GM19043 (cell line): Measurements from ENCODE around the gene CNPY3.
"Not testable (repeated sequence)": the region's sequence is repeated elsewhere in the genome, so short reads cannot be mapped to it uniquely, and the experiment has no call there.

Experiments used
- ATAC-seq: cut with Tn5 transposase; IDR thresholded peaks from one replicate; pipeline ENCODE4 v1.9.1; 2021; ENCODE audit warnings: low read depth; ENCODE audit not compliant: unreplicated experiment

CNPY3 gene

DNA sequence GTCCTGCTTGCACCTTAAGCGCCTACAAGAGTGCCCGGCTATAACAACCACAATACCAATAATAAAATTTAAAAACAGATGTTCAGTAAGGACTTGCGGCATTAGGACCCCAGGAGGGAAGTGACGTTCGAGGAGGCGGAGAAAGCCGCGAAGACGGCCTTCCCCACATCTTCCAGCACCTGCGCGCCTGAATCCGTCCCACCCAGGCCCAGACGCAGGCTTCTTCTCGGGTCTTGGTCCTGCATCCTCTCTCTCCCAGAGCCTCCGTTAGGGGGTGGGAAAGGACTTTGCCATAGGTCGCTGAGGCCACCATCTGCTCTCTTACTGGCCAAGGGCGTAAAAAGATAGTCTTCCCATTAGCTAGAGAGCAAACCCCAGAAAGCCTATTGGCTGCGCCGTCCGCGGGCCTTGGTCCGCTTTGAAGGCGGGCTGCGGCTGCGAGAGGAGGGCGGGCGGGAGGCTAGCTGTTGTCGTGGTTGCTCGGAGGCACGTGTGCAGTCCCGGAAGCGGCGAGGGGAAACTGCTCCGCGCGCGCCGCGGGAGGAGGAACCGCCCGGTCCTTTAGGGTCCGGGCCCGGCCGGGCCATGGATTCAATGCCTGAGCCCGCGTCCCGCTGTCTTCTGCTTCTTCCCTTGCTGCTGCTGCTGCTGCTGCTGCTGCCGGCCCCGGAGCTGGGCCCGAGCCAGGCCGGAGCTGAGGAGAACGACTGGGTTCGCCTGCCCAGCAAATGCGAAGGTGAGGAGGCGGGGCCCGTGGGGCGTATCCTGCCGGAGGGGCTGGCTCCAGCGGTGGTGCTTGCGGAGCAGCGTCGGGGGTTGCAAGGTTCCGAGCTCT is at the start of gene CNPY3:
CNPY3 (plus strand) TSS at position 495 of the 835 bp plus-strand sequence; CDS start at position 586, 91 bp downstream.
- ATAC-seq, result peak; percentile 66

DNA sequence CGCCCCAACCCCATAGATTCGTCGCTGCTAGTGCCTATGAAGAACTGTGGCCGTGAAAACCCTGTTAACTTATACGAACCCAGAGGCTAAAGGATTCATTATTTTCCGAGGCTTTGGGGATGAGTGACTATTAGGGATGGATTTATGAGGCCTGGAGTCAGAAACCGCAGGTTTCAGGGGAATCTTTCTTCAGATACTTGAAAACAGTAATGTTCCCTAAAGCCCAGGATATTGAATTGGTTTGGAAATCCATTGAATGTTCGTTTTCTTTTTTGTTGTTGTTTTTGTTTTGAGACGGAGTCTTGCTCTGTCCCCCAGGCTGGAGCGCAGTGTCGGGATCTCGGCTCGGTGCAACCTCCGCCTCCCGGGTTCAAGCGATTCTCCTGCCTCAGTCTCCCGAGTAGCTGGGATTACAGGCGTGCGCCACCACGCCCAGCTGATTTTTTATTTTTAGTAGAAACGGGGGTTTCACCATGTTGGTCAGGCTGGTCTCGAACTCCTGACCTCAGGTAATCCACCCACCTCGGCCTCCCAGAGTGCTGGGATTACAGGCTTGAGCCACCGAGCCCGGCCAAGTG is 49.0 kb upstream of the CNPY3 start:
- not testable (repeated sequence) for ATAC-seq

- not testable (repeated sequence) for ATAC-seq
These were observed 48.4 kb upstream of the CNPY3 start for GRCh38 chr6:42880871-42881270.

- ATAC-seq, result no peak
These were observed 43.6 kb upstream of the CNPY3 start for GRCh38 chr6:42885702-42886101.

DNA sequence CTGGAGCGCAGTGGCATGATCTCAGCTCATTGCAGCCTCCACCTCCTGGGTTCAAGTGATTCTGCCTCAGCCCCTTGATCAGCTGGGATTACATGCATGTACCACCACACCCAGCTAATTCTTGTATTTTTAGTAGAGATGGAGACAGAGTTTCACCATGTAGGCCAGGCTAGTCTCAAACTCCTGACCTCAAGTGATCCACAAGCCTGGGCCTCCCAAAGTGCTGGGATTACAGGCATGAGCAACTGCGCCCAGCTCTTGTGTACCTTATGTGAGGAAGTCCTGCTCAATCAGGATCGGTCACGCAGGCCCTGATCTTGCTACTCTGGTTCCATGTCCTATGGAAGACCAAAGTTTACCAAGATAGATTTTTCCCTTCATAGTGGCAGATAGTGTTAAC is 41.1 kb upstream of the CNPY3 start:
- ATAC-seq, result not testable (repeated sequence)

- no peak for ATAC-seq
These were observed 39.5 kb upstream of the CNPY3 start for GRCh38 chr6:42889815-42890214.

GRCh38 chr6:42890311-42891198 is 38.7 kb upstream of the CNPY3 start:
- peak; percentile 84 for ATAC-seq

- ATAC-seq, result no peak
These were observed 38.0 kb upstream of the CNPY3 start for GRCh38 chr6:42891199-42891722.

DNA sequence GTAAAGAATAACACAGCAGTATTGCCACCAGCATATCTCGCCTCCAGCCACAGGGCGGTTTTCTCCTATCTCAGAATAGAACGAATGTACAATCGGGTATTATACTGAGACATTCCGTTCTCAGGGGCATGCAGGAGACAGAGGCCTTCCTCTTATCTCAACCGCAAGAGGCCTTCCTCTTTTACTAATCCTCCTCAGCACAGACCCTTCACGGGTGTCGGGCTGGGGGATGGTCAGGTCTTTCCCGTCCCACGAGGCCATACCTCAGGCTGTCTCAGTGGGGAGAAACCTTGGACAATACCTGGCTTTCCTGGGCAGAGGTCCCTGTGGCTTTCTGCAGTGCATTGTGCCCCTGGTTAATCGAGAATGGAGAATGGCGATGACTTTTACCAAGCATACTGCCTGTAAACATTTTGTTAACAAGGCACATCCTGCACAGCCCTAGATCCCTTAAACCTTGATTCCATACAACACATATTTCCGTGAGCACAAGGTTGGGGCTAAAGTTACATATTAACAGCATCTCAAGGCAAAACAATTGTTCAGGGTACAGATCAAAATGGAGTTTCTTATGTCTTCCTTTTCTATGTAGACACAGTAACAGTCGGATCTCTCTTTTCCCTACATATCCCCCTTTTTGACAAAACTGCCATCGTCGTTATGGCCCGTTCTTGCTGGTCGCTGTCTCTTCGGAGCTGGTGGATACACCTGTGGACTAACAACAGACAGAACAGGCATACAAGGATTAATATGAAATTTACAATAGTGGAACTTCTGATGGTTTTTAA is 35.0 kb upstream of the CNPY3 start:
- not testable (repeated sequence) for ATAC-seq

DNA sequence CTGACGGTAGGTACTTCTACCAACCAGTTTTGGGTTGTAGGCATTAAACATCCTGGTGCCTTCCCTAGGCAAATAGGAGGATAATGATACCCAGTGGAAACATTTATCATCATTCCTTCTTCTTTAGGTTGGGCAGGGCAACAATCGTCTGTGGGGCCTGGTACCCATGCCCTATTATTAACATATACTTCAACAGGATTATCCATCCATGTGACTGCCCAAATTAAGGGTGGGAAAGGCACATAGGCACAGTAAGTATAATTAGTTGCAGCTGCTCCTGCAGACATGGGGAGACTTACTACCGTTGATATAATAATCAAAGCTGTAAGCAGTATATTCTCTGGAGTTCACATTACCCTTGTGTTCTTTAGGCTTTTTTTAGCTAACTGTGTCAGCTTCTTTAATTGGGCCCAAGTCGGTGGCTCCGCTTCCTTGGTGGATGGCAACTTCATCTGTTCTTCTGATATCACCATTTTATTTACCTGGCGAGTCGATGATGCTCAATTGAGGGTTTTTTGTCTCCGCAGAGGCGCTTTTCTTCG is 33.0 kb upstream of the CNPY3 start:
- no peak for ATAC-seq

- ATAC-seq, result no peak
These were observed 30.4 kb upstream of the CNPY3 start for GRCh38 chr6:42898891-42899361.

DNA sequence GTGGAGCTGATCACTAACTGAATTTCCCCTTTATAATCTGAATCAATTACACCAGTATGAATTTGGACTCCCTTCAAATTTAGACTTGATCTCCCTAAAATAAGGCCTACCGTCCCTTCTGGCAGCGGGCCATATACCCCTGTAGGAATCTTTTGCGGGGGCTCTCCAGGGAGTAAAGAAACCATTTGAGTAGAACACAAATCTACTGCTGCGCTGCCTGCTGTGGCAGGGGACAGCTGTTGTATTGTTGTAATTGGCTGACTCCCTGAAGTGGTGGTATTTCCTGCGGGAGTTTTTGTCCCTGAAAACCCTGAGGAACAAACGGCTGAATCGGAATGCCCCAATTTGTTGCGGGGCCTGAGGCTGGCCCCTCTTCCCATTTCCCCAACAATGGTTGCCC is 29.4 kb upstream of the CNPY3 start:
- no peak for ATAC-seq

DNA sequence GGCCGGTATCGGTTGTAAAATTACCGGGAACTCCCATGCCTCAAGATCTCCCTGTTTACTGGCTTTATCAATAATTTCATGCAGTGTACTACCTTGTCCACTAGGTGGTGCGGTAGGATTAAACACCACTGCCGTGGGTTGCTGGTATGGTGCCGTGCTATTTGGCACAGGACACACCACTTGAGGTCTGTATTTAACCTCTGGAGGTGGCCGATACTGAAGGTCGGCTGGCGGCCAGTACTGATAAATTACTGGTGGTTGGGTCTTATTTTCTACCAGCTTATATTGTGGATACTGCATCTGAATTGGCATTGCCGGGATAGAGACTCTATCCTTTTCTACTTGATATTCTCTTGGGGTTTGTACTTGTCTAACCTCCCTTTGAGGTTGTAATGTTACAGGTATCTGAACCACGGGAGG is 27.7 kb upstream of the CNPY3 start:
- no peak for ATAC-seq

DNA sequence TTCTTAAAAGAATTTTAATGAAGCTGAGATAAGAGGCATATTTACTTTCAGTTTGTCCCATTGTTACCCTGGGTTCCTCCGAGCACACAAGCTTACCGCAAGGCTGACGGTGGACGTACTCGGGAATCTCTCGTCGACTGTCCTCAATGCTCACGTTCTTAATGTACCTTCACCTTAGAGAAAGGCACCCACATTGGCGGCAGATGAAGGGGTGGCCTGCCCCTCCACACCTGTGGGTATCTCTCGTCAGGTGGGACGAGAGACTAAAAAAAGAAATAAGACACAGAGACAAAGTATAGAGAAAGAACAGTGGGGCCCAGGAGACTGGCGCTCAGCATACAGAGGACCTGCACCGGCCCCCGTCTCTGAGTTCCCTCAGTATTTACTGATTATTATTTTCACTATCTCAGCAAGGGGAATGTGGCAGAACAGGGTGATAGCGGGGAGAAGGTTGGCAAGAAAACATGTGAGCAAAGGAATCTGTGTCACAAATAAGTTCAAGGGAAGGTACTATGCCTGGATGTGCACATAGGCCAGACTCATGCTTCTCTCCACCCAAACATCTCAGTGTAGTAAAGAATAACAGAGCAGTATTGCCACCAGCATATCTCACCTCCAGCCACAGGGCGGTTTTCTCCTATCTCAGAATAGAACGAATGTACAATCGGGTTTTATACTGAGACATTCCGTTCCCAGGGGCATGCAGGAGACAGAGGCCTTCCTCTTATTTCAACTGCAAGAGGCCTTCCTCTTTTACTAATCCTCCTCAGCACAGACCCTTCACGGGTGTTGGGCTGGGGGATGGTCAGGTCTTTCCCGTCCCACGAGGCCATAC is 26.6 kb upstream of the CNPY3 start:
- ATAC-seq, result not testable (repeated sequence)

DNA sequence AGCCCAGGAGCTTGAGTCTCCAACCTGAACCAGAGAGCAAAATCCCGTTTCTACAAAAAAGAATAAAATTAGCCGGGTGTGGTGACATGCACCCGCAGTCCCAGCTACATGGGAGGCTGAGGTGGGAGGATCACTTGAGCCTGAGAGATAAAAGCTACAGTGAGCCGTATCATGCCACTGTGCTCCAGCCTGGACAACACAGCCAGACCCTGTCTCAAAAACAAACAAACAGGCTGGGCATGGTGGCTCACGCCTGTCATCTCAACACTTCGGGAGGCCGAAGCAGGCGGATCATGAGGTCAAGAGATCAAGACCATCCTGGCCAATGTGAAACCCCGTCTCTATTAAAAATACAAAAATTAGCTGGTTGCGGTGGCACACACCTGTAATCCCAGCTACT is 24.8 kb upstream of the CNPY3 start:
- no peak for ATAC-seq

- ATAC-seq, result no peak
These were observed 21.9 kb upstream of the CNPY3 start for GRCh38 chr6:42907336-42907735.

DNA sequence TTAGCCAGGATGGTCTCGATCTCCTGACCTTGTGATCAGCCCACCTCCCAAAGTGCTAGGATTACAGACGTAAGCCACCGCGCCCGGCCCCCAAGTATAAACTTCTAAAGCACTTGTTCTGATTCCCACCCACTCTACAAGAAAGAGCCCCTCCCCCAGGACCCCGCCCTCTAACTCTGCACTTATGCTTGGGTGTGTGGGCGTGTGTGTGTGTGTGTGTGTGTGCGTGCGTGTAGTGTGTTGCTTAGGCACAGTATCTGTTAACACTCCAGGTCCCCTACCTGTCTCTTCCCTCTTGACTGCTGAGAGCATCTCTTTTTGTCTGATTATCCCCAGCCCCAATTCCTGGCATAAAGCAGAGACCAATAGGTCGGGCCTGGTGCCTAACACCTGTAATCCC is 19.4 kb upstream of the CNPY3 start:
- no peak for ATAC-seq

DNA sequence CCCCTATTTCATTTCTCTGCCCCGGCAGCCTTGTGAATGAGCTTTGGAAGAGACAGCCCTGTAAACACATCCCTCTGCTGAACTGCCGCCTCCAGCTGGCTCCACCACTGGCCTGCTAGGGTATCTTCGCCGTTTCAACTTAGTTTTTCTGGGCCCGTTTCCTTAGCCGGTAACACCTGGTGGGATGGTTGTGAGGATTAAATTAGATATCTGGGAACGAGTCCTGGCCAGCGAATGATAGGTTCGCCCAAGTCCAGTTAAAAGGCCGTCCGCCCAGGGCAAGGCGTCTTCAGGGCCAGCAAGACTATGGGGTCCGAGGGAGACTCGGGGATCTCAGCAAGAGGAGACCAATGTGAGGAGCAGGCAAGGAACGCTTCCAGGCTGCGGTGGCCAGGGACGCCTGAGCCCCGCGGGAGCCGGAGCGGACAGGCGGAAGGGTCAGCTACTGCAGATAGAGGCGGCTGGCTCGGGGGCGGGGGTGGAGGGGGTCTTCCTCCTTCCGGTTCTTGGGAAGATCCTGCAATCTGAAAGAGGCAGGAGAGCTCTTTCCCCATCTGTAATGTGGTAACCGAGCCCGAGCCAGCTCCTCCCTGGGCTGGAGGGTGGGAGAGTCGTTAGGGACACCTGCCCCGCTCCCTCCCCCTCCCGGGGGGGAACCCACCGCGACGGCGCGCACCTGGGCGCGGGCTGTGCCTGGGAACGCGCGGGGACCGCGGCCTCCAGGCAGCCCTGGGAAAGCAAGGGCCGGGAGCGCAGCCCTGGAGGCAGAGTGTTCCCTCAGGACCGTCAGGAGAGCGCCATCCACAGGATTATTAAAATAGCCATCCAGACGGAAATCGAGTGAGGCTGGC is 17.9 kb upstream of the CNPY3 start:
- ATAC-seq, result no peak
